Lower lobe of right lung (tissue), 2 donors: Measurements from ENCODE around the gene TSEN54. TPM values are rescaled to one million over a fixed set of nuclear protein-coding genes. Genes with fewer than 3 reads are reported as not detected.

Experiments
- ATAC-seq, 2 donors: fragments of 200-7000 bp; cut with Tn5 transposase; one replicate each; pipeline ENCODE4 v1.9.1; 2020 to 2022; ENCODE audit warnings: mild to moderate bottlenecking in 2 of 2, moderate library complexity in 2 of 2
- DNase-seq: peaks from one replicate; pipeline ENCODE4 v3.0.0-alpha.2; 2020
- H3K27ac ChIP-seq: fragments of 200-600 bp; one replicate; pipeline ENCODE4 v1.8.0; 2022
- H3K27me3 ChIP-seq: fragments of 200-600 bp; one replicate; pipeline ENCODE4 v1.8.0; 2022; ENCODE audit warnings: low read depth
- H3K36me3 ChIP-seq: fragments of 200-600 bp; one replicate; pipeline ENCODE4 v1.8.0; 2022; ENCODE audit warnings: mild to moderate bottlenecking
- H3K4me1 ChIP-seq: fragments of 200-600 bp; one replicate; pipeline ENCODE4 v1.8.0; 2022
- H3K4me3 ChIP-seq: fragments of 200-600 bp; one replicate; pipeline ENCODE4 v1.8.0; 2022; ENCODE audit warnings: mild to moderate bottlenecking
- H3K9me3 ChIP-seq: fragments of 200-600 bp; one replicate; pipeline ENCODE4 v1.8.0; 2022
- CTCF ChIP-seq: fragments of 200-600 bp; IDR thresholded peaks from one replicate; pipeline ENCODE4 v1.8.0; 2022; ENCODE audit warnings: antibody characterized with exemption, mild to moderate bottlenecking
- intact Hi-C: fragments of 100-400 bp; cut with DNase I; formaldehyde crosslinking; loops from one replicate; pipeline ENCODE4 v1.11.0; 2022
- total RNA-seq: library from RNA; stranded (reverse); fragmentation: NEBNext Ultra II Directional; extraction: Animal tissue kit (Norgen Biotek cat#: 25700); gene quantifications from one replicate; pipeline ENCODE4 v1.2.1, GENCODE V29; 2021
- donor health status: DM: no; HTN: yes; CAD: no; lungs with severe emphysema.

The TSEN54 gene
- total RNA-seq, 1 donor from 2014 or later, result 20.4 TPM

- peak; percentile 29 to 42 for ATAC-seq
- peak overlapping the region; percentile 77 for H3K27ac ChIP-seq
Observed at GRCh38 chr17:75530837-75531720, 14.8 kb downstream of the TSEN54 start.

GRCh38 chr17:75531721-75532072 lies 15.4 kb downstream of the TSEN54 start:
- peak; percentile 69 for DNase-seq
- intact Hi-C loops, result no loop called here
- Histone ChIP-seq H3K4me3 (no peak overlapping the region), H3K36me3 (peaks cover 8% of the 10 kb centered on the region), H3K27ac (peak overlapping the region; percentile 77), H3K4me1 (peaks cover 29% of the 10 kb centered on the region), H3K27me3 (no peaks in the 10 kb centered on the region), H3K9me3 (no peaks in the 10 kb centered on the region)
- no peak for TF ChIP-seq CTCF
- ATAC-seq, result peak; percentile 86 to 87

More at GRCh38 chr17:75530837-75531720, 14.8 kb downstream of the TSEN54 start:
- intact Hi-C loops, result no loop called here
- DNase-seq, result no peak
- TF ChIP-seq CTCF, result no peak
- no peak overlapping the region for H3K4me3 ChIP-seq
- peaks cover 8% of the 10 kb centered on the region for H3K36me3 ChIP-seq
- H3K27me3 ChIP-seq, result no peaks in the 10 kb centered on the region
- H3K4me1 ChIP-seq, result peaks cover 35% of the 10 kb centered on the region
- no peaks in the 10 kb centered on the region for H3K9me3 ChIP-seq

- DNase-seq (no peak), ATAC-seq (peak; percentile 0 to 44)
- Histone ChIP-seq H3K4me1 (peaks cover 26% of the 10 kb centered on the region), H3K36me3 (peaks cover 8% of the 10 kb centered on the region), H3K4me3 (no peak overlapping the region), H3K9me3 (no peaks in the 10 kb centered on the region), H3K27ac (peak overlapping the region; percentile 71), H3K27me3 (no peaks in the 10 kb centered on the region)
- TF ChIP-seq CTCF, result no peak
- intact Hi-C loops, result no loop called here
Observed at GRCh38 chr17:75535119-75535537, 18.8 kb downstream of the TSEN54 start.

- TF ChIP-seq CTCF, result no peak
Observed at GRCh38 chr17:75535871-75536270, 19.5 kb downstream of the TSEN54 start.

GRCh38 chr17:75536366-75536765 lies 20.0 kb downstream of the TSEN54 start:
- H3K27ac ChIP-seq, result peak overlapping the region; percentile 71
- H3K4me1 ChIP-seq, result peaks cover 18% of the 10 kb centered on the region
- no peak overlapping the region for H3K4me3 ChIP-seq
- H3K27me3 ChIP-seq, result no peaks in the 10 kb centered on the region
- peaks cover 8% of the 10 kb centered on the region for H3K36me3 ChIP-seq
- intact Hi-C loops, result no loop called here
- no peaks in the 10 kb centered on the region for H3K9me3 ChIP-seq
- DNase-seq, result peak; percentile 48
- no peak for TF ChIP-seq CTCF
- peak; percentile 7 to 25 for ATAC-seq

More at GRCh38 chr17:75535871-75536270, 19.5 kb downstream of the TSEN54 start:
- H3K36me3 ChIP-seq, result peaks cover 8% of the 10 kb centered on the region
- no peak overlapping the region for H3K4me3 ChIP-seq
- H3K4me1 ChIP-seq, result peaks cover 22% of the 10 kb centered on the region
- intact Hi-C loops, result no loop called here
- peak overlapping the region; percentile 71 for H3K27ac ChIP-seq
- H3K9me3 ChIP-seq, result no peaks in the 10 kb centered on the region
- H3K27me3 ChIP-seq, result no peaks in the 10 kb centered on the region
- DNase-seq (no peak), ATAC-seq (no peak)
